Spinal cord (tissue), 10 donors: ENCODE data around the gene UBLCP1. TPM values are rescaled to one million over a fixed set of nuclear protein-coding genes. Genes with fewer than 3 reads are reported as not detected.
A peak's percentile ranks its signal among the peaks of the same experiment; 100 is the strongest.
"Not testable (repeated sequence)": the region's sequence is repeated elsewhere in the genome, so short reads cannot be mapped to it uniquely, and the experiment has no call there.

ENCODE experiments used
- DNase-seq, 6 donors: peaks; one replicate each; pipeline versions ENCODE4 v3.0.0 to v3.0.0-alpha.2; 2013 to 2015; ENCODE audit warnings: low spot score in 6 of 6, low read depth in 4 of 6
- H3K27ac ChIP-seq: one replicate; pipeline ENCODE4 v1.5.1; 2013; ENCODE audit warnings: low read depth, low read length, control low read depth
- H3K27me3 ChIP-seq: one replicate; pipeline ENCODE4 v1.6.1; 2013; ENCODE audit warnings: low read length; ENCODE audit not compliant: control insufficient read depth, insufficient read depth
- H3K36me3 ChIP-seq: one replicate; pipeline ENCODE4 v1.6.1; 2013; ENCODE audit warnings: low read length; ENCODE audit not compliant: control insufficient read depth, insufficient read depth
- H3K4me1 ChIP-seq: one replicate; pipeline ENCODE4 v1.6.1; 2013; ENCODE audit warnings: low read length; ENCODE audit not compliant: control insufficient read depth, insufficient read depth
- H3K4me3 ChIP-seq: one replicate; pipeline ENCODE4 v1.5.1; 2013; ENCODE audit warnings: low read depth, low read length, control low read depth
- H3K9me3 ChIP-seq: one replicate; pipeline ENCODE4 v1.6.1; 2013; ENCODE audit warnings: low read length; ENCODE audit not compliant: control insufficient read depth, insufficient read depth
- WGBS: methylation state at CpG from one replicate; pipeline ENCODE4 v1.1.5; 2013; ENCODE audit warnings: missing lambda C conversion rate; ENCODE audit not compliant: insufficient coverage; 5-methylcytosine and 5-hydroxymethylcytosine counted together
- polyA plus RNA-seq, 2 donors: library from polyadenylated mRNA; unstranded; fragments of 120-200 nt; gene quantifications; one replicate each; pipeline ENCODE4 v1.2.1, GENCODE V29; 2013; ENCODE audit not compliant: insufficient read length in 2 of 2
- total RNA-seq, 2 donors: library from RNA; depleted of rRNA in 1 of 2; stranded (reverse); fragments of 120-200 nt in 1 of 2; fragments of >200 nt in 1 of 2; gene quantifications; one replicate each; pipeline versions ENCODE4 v1.2.3 to v1.2.4, GENCODE V29; 2013 to 2014
- donor health status: healthy.

The UBLCP1 gene
- total and polyA plus RNA-seq, 4 donors: 31.2 to 67.0 (median 40.9) TPM

- no peak for DNase-seq
- no peaks in the 10 kb centered on the region for H3K9me3 ChIP-seq
- WGBS: no CpG with 5 or more reads among the region's 3 CpGs
- no peaks in the 10 kb centered on the region for H3K36me3 ChIP-seq
- H3K27ac ChIP-seq: no peak overlapping the region
- no peak overlapping the region for H3K4me3 ChIP-seq
- H3K4me1 ChIP-seq: no peaks in the 10 kb centered on the region
- peaks cover 5% of the 10 kb centered on the region for H3K27me3 ChIP-seq
Observed at GRCh38 chr5:159244163-159244562, 18.9 kb upstream of the UBLCP1 start.

GRCh38 chr5:159244890-159245289 is 18.2 kb upstream of the UBLCP1 start:
- no peaks in the 10 kb centered on the region for H3K9me3 ChIP-seq
- H3K4me3 ChIP-seq: no peak overlapping the region
- peaks cover 5% of the 10 kb centered on the region for H3K27me3 ChIP-seq
- no peak for DNase-seq
- H3K4me1 ChIP-seq: no peaks in the 10 kb centered on the region
- no peak overlapping the region for H3K27ac ChIP-seq
- H3K36me3 ChIP-seq: no peaks in the 10 kb centered on the region

DNA sequence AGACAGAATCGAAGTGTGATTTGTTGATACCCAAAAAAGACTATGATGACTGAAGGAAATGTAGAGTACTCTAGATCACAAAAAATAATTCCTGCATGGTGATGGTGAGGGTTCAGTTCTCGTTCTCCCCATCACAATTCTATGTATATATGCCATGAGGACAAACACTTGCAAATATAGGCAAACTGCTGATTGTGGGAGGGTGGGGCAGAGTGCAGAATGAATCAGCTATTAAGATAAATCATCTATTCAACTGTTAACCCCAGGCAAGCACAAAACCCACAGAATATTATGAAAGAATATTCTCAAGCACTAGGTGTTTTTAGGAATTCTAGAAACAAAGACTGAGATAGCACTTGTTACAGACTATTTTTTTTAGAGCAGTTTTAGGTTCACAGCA is 13.9 kb upstream of the UBLCP1 start:
- Histone ChIP-seq H3K9me3 (no peaks in the 10 kb centered on the region), H3K36me3 (no peaks in the 10 kb centered on the region), H3K27me3 (peaks cover 5% of the 10 kb centered on the region), H3K4me3 (no peak overlapping the region), H3K4me1 (no peaks in the 10 kb centered on the region), H3K27ac (no peak overlapping the region)
- no CpG with 5 or more reads among the region's 2 CpGs for WGBS
- DNase-seq: no peak

DNA sequence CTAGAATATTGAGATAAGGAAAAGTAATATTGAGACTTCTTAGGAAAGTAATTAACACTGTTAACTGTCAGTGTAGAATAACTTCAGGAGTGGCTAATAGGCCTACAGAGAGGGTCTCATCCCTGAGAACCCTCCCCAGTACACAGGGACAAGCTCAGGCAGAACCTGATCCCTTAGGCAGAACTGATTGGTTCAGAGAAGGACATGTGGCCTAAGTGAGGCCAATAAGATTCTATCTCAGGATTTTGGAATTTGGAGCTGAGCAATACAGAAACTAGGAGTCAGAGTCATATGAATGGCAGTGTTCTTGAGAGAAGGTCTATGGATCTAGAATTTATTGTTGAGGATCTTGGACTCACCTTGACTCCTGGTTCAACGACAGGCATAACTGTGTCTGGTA is 10.9 kb upstream of the UBLCP1 start:
- Histone ChIP-seq H3K36me3 (no peaks in the 10 kb centered on the region), H3K27ac (no peak overlapping the region)
- 100% methylated on average over 1 of the region's 1 CpG for WGBS

DNA sequence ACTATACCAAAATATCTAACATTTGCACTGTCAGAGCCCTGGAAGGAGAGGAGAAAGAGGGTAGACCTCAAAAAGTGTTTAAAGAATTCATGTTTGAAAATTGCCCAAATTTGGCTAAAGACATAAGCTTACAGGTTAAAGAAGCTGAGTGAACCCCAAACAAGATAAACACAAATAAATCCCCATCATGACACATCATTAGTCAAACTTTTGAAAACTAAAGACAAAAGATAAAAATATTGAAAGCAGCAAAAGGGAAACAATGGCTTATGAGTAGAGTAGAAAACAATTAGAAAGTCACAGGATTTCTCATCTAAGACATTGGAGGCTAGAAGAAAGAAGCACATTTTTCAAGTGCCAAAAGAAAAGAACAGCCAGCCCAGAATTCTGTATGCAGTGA is 6.1 kb upstream of the UBLCP1 start:
- H3K4me3 ChIP-seq: no peak overlapping the region
- no peak overlapping the region for H3K27ac ChIP-seq
- H3K36me3 ChIP-seq: no peaks in the 10 kb centered on the region
- peaks cover 17% of the 10 kb centered on the region for H3K27me3 ChIP-seq
- no peaks in the 10 kb centered on the region for H3K9me3 ChIP-seq
- H3K4me1 ChIP-seq: no peaks in the 10 kb centered on the region
- no peak for DNase-seq

More for the DNA sequence above, 10.9 kb upstream of the UBLCP1 start:
- H3K27me3 ChIP-seq: peaks cover 11% of the 10 kb centered on the region
- no peaks in the 10 kb centered on the region for H3K9me3 ChIP-seq
- no peaks in the 10 kb centered on the region for H3K4me1 ChIP-seq
- no peak overlapping the region for H3K4me3 ChIP-seq
- no peak for DNase-seq

GRCh38 chr5:159257629-159258283 is 5.3 kb upstream of the UBLCP1 start:
- Histone ChIP-seq H3K27me3 (peaks cover 17% of the 10 kb centered on the region), H3K27ac (no peak overlapping the region), H3K4me1 (no peaks in the 10 kb centered on the region), H3K36me3 (no peaks in the 10 kb centered on the region), H3K9me3 (no peaks in the 10 kb centered on the region), H3K4me3 (no peak overlapping the region)
- WGBS: 64% methylated on average over 3 of the region's 6 CpGs
- no peak for DNase-seq

DNA sequence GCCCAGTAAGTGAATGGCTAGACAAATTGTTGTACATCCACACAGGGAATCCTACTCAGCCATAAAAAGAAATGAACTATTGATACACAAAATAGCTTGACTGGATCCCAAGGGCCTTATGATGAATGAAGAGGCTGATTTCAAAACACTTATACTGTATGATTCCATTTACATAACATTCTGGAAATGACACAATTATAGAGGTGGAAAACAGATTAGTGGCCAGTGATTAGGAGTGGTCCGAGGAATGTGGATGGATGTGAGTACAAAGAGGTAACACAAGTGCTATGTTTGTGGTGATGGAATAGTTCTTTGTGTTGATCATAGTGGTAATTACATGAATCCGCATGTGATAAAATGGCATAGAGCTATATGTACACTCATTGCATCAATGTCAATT is 4.7 kb upstream of the UBLCP1 start:
- H3K27ac ChIP-seq: no peak overlapping the region
- no peaks in the 10 kb centered on the region for H3K36me3 ChIP-seq
- H3K9me3 ChIP-seq: no peaks in the 10 kb centered on the region
- no peak overlapping the region for H3K4me3 ChIP-seq
- WGBS: 83% methylated on average over 1 of the region's 2 CpGs
- H3K4me1 ChIP-seq: no peaks in the 10 kb centered on the region
- no peak for DNase-seq
- peaks cover 17% of the 10 kb centered on the region for H3K27me3 ChIP-seq

DNA sequence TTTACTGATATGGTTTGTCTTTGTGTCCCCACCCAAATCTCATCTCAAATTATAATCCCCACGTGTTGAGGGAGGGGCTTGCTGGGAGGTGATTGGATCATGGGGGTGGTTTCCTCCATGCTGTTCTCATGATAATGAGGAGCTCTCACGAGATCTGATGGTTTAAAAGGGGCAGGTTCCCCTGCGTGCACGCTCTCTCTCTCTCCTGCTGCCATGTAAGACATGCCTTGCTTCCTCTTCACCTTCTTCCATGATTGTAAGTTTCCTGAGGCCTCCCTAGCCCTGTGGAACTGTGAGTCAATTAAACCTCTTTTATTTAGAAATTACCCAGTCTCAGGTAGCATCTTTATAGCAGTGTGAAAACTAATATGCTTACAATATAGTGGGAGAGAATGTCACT is 2.9 kb upstream of the UBLCP1 start:
- WGBS: 60% methylated on average over 1 of the region's 4 CpGs
- H3K36me3 ChIP-seq, H3K27ac ChIP-seq, H3K4me3 ChIP-seq, DNase-seq, H3K4me1 ChIP-seq, H3K9me3 ChIP-seq: not testable (repeated sequence)
- H3K27me3 ChIP-seq: peaks cover 13% of the 10 kb centered on the region

- 39% methylated on average over 5 of the region's 10 CpGs for WGBS
- Histone ChIP-seq H3K4me1 (no peaks in the 10 kb centered on the region), H3K27ac (peak overlapping the region; percentile 93), H3K4me3 (peak overlapping the region; percentile 92), H3K9me3 (peaks cover 5% of the 10 kb centered on the region), H3K27me3 (peaks cover 4% of the 10 kb centered on the region), H3K36me3 (peaks cover 4% of the 10 kb centered on the region)
- DNase-seq: peak in 2 of 6 donors; percentile 6 to 56
Observed at GRCh38 chr5:159262472-159262858, 625 bp upstream of the UBLCP1 start.

- H3K4me3 ChIP-seq: peak overlapping the region; percentile 92
- peaks cover 4% of the 10 kb centered on the region for H3K36me3 ChIP-seq
- DNase-seq: no peak
- H3K4me1 ChIP-seq: no peaks in the 10 kb centered on the region
- H3K27me3 ChIP-seq: no peaks in the 10 kb centered on the region
- peaks cover 5% of the 10 kb centered on the region for H3K9me3 ChIP-seq
- 0% methylated on average over 2 of the region's 10 CpGs for WGBS
- no peak overlapping the region for H3K27ac ChIP-seq
Observed at GRCh38 chr5:159263569-159263905, 447 bp downstream of the UBLCP1 start.
